Measurements from ENCODE around the gene ITFG2.

DNA sequence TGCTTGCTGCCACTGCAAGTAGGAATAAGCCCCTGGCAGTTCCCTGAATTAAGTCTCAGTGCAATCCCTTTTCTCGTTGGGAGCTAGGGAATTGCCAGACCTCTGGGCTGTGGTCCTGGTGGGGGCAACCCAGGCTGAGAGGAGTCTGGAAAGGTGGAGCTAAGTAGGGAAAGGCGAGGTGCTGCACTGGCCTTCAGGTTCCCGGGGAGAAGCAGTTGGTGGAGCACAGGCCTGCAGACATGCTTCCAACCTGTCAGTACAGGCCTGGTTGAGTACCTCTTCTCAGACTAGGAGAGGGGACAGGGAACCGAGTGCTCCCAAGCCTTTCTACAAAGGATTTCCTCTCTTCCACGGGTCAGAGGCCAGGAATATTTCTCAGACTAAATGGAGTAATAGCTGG lies 20.9 kb downstream of the ITFG2 start:
- TF ChIP-seq POLR2A (IDR thresholded peaks at IDR 0.05), result no peak
- TF ChIP-seq, protein P1, sequence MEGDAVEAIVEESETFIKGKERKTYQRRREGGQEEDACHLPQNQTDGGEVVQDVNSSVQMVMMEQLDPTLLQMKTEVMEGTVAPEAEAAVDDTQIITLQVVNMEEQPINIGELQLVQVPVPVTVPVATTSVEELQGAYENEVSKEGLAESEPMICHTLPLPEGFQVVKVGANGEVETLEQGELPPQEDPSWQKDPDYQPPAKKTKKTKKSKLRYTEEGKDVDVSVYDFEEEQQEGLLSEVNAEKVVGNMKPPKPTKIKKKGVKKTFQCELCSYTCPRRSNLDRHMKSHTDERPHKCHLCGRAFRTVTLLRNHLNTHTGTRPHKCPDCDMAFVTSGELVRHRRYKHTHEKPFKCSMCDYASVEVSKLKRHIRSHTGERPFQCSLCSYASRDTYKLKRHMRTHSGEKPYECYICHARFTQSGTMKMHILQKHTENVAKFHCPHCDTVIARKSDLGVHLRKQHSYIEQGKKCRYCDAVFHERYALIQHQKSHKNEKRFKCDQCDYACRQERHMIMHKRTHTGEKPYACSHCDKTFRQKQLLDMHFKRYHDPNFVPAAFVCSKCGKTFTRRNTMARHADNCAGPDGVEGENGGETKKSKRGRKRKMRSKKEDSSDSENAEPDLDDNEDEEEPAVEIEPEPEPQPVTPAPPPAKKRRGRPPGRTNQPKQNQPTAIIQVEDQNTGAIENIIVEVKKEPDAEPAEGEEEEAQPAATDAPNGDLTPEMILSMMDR (IDR thresholded peaks at IDR 0.05), result no peak

Measured in thyroid gland (tissue), 4 donors.